Measurements from ENCODE around the gene CHTOP. TPM values are rescaled to one million over a fixed set of nuclear protein-coding genes. Genes with fewer than 3 reads are reported as not detected.

CHTOP gene
- total RNA-seq, 1 donor from 2014 or later: 75.2 TPM

DNA sequence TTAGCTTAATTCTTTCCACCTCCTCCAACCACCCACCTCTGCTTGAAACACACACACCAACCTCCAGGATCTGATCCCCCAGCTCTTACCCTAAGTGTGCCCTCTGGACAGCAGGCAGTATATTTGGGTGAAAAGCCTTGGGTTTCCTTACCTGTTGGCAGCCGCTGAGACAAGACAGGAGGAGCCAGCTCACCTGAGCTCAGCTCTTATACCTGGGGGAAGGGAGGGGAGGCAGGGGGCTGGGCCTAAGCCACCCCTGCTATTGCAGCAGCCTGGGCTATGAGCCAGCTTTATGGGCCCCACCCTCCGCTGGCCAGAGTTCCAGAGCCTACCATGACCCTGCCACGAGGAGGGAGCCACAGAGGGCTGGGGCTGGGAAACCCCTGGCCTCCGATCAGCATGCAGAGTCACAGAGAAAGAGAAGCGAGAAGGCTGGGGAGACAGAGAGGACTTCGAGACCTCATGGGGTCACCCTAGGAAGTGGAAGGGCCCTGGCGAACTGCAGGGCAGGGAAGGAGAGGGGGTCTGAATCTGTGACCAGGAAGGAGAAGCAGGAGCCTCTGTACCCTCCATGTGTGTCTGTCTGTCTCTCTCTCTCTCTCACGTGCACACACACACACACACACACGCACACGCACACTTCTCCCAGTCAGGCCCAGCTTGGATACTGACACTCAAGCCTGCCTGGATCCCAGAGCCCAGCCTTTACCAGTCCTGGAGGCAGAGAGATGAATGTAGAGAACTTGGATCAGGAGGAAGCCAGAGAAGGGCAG lies 17.5 kb upstream of the CHTOP start, which contains the start of gene S100A14:
S100A14 (minus strand) TSS at position 182 of the 773 bp plus-strand sequence. CDS start 467 bp downstream, outside the sequence.
- H3K9me3 Mint-ChIP-seq (ENCODE audit: unreplicated experiment): no peaks in the 10 kb centered on the region
- H3K27ac Mint-ChIP-seq (ENCODE audit: unreplicated experiment): peak within 1 kb of the TSS; percentile 34
- H3K4me1 Mint-ChIP-seq (ENCODE audit: unreplicated experiment): peaks cover 39% of the 10 kb centered on the region
- H3K4me3 Mint-ChIP-seq (ENCODE audit: unreplicated experiment): no peak within 1 kb of the TSS
- peaks cover 13% of the 10 kb centered on the region for H3K36me3 Mint-ChIP-seq (ENCODE audit: unreplicated experiment)
- H3K27me3 Mint-ChIP-seq (ENCODE audit: unreplicated experiment): no peaks in the 10 kb centered on the region
- TF ChIP-seq, protein P1, sequence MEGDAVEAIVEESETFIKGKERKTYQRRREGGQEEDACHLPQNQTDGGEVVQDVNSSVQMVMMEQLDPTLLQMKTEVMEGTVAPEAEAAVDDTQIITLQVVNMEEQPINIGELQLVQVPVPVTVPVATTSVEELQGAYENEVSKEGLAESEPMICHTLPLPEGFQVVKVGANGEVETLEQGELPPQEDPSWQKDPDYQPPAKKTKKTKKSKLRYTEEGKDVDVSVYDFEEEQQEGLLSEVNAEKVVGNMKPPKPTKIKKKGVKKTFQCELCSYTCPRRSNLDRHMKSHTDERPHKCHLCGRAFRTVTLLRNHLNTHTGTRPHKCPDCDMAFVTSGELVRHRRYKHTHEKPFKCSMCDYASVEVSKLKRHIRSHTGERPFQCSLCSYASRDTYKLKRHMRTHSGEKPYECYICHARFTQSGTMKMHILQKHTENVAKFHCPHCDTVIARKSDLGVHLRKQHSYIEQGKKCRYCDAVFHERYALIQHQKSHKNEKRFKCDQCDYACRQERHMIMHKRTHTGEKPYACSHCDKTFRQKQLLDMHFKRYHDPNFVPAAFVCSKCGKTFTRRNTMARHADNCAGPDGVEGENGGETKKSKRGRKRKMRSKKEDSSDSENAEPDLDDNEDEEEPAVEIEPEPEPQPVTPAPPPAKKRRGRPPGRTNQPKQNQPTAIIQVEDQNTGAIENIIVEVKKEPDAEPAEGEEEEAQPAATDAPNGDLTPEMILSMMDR (IDR thresholded peaks at IDR 0.05): no peak
- no peak for DNase-seq (ENCODE audit: extremely low spot score, unreplicated experiment)

DNA sequence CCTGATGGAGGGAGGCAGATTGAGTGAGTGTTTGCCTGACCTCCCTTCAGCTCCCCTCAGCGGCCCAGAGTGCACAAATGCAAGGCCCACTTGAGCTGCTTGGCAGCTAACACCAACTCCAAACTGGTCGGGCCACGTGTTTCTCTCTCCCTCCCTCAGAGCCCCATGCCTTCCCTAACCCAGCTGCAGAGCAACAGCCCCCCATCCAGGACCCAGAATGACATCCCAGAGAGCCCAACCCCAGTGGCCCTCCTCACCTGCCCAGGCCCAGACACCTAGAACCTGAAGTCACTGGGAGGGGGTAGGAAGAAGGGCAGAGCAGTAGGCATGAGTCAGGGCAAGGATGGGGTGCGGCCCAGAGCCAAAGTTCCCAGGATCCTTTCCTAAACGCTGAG lies 17.0 kb upstream of the CHTOP start:
- Mint-ChIP-seq H3K4me1 (ENCODE audit: unreplicated experiment) (peaks cover 33% of the 10 kb centered on the region), H3K4me3 (ENCODE audit: unreplicated experiment) (no peak overlapping the region), H3K9me3 (ENCODE audit: unreplicated experiment) (no peaks in the 10 kb centered on the region), H3K36me3 (ENCODE audit: unreplicated experiment) (peaks cover 16% of the 10 kb centered on the region), H3K27me3 (ENCODE audit: unreplicated experiment) (no peaks in the 10 kb centered on the region), H3K27ac (ENCODE audit: unreplicated experiment) (no peak overlapping the region)
- no peak for DNase-seq (ENCODE audit: extremely low spot score, unreplicated experiment)
- TF ChIP-seq, protein P1 (IDR thresholded peaks at IDR 0.05): no peak

DNA sequence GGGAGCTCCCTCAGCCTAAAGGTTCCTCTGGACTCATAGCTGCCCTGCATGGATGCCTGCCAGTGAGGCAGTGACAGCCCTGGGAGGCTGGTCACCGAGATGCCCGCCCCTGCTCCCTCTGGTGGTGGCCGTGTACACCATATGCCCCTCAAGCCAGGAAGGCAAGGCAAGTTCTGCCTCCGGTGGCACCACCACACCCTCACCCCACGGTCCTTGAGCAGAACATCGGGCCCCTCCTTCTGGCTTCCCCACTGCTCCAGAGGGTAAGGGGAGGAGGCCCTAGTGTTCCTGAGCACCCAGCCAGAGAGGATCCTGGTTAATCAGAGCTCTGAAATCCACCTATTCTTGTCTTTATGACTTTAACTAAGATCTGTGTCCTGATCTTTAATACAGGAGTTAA lies 16.2 kb upstream of the CHTOP start:
- Mint-ChIP-seq H3K9me3 (ENCODE audit: unreplicated experiment) (no peaks in the 10 kb centered on the region), H3K27me3 (ENCODE audit: unreplicated experiment) (no peaks in the 10 kb centered on the region), H3K4me1 (ENCODE audit: unreplicated experiment) (peaks cover 26% of the 10 kb centered on the region), H3K36me3 (ENCODE audit: unreplicated experiment) (peaks cover 18% of the 10 kb centered on the region), H3K27ac (ENCODE audit: unreplicated experiment) (peak overlapping the region; percentile 57), H3K4me3 (ENCODE audit: unreplicated experiment) (no peak overlapping the region)
- TF ChIP-seq, protein P1 (IDR thresholded peaks at IDR 0.05): peak; percentile 70
- peak; percentile 88 for DNase-seq (ENCODE audit: extremely low spot score, unreplicated experiment)

DNA sequence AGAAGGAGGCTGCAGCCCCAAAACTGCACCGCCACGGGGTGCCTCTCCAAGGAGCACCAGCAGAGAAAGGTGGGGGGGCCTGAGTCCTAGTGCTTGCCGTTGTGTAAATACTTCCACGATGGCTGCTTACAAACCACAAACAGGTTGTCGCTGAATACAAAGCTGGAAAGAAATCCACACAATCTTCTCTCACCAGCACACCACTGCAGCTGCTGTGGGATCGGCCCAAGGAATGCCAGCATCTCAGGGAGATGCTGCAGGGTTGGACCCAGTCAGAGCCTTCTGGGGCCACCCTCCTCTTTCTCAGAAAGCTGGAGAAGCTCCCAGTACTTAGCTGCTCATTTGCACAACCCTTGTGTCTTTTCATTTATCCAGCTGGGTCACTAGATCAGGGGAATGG lies 14.7 kb upstream of the CHTOP start:
- DNase-seq (ENCODE audit: extremely low spot score, unreplicated experiment): no peak
- TF ChIP-seq, protein P1 (IDR thresholded peaks at IDR 0.05): no peak
- Mint-ChIP-seq H3K27ac (ENCODE audit: unreplicated experiment) (no peak overlapping the region), H3K4me3 (ENCODE audit: unreplicated experiment) (no peak overlapping the region), H3K36me3 (ENCODE audit: unreplicated experiment) (peaks cover 25% of the 10 kb centered on the region), H3K27me3 (ENCODE audit: unreplicated experiment) (no peaks in the 10 kb centered on the region), H3K4me1 (ENCODE audit: unreplicated experiment) (peaks cover 23% of the 10 kb centered on the region), H3K9me3 (ENCODE audit: unreplicated experiment) (no peaks in the 10 kb centered on the region)

DNA sequence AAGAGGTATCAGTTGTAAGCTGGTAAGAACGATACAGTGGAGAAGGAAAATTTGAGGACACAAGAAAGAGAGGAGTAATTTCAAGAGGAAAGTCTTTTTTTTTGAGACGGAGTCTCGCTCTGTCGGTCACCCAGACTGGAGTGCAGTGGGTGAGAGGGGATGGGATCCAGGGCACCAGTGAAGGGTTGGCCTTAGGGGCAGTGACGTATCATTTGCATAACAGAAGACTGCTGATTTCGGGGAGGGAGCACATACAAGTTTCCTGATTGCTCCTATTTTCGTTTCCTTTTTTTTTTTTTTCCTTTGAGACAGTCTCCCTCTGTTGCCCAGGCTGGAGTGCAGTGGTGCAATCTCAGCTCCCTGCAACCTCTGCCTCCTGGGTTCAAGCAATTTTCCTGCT lies 10.8 kb upstream of the CHTOP start:
- Mint-ChIP-seq H3K27me3 (ENCODE audit: unreplicated experiment) (no peaks in the 10 kb centered on the region), H3K36me3 (ENCODE audit: unreplicated experiment) (peaks cover 31% of the 10 kb centered on the region), H3K9me3 (ENCODE audit: unreplicated experiment) (no peaks in the 10 kb centered on the region), H3K4me1 (ENCODE audit: unreplicated experiment) (peaks cover 46% of the 10 kb centered on the region), H3K27ac (ENCODE audit: unreplicated experiment) (peak overlapping the region; percentile 54), H3K4me3 (ENCODE audit: unreplicated experiment) (no peak overlapping the region)
- DNase-seq (ENCODE audit: extremely low spot score, unreplicated experiment): no peak
- TF ChIP-seq, protein P1 (IDR thresholded peaks at IDR 0.05): no peak

All from osteocyte (in vitro differentiated cells).